GM10248 (cell line): Measurements from ENCODE around the gene FSTL5.

Experiments
- CTCF ChIA-PET: fragments of 300-600 bp; sonication (Branson Sonifier 250); formaldehyde crosslinking; extraction: SDS; loops from one replicate; lab custom pipeline; 2021; ENCODE audit warnings: antibody characterized with exemption; lab: Yijun Ruan, JAX
- POLR2A ChIA-PET: fragments of 350-650 bp; sonication (Branson Sonifier 250); formaldehyde crosslinking; extraction: SDS; loops from one replicate; lab custom pipeline; 2020; ENCODE audit warnings: antibody characterized with exemption; lab: Yijun Ruan, JAX
- DNase-seq: peaks from one replicate; pipeline ENCODE4 v3.0.0; 2012; ENCODE audit errors: extremely low spot score
- CTCF ChIP-seq: IDR thresholded peaks from 2 replicates; pipeline ENCODE4 v1.5.1; 2012; ENCODE audit warnings: mild to moderate bottlenecking, low read depth; ENCODE audit errors: extremely low read depth, missing control alignments, control extremely low read depth

The FSTL5 gene

GRCh38 chr4:161816958-161817357, 346.8 kb downstream of the FSTL5 start:
- POLR2A ChIA-PET = no interaction called here
- CTCF ChIA-PET = interaction anchor here (1.5 kb wide), 1 partner anchor 43 kb away, joined by 5 read pairs; no protein-coding TSS in a partner anchor
- no peak for TF ChIP-seq CTCF
- no peak for DNase-seq

GRCh38 chr4:161815841-161816240, 348.0 kb downstream of the FSTL5 start:
- POLR2A ChIA-PET = no interaction called here
- TF ChIP-seq CTCF = no peak
- no peak for DNase-seq

GRCh38 chr4:161813889-161814288, 349.9 kb downstream of the FSTL5 start:
- no peak for DNase-seq
- POLR2A ChIA-PET = no interaction called here
- TF ChIP-seq CTCF = no peak
- CTCF ChIA-PET = interaction anchor here (1.0 kb wide), 1 partner anchor 10 kb away, joined by 3 read pairs; no protein-coding TSS in a partner anchor

More at GRCh38 chr4:161815841-161816240, 348.0 kb downstream of the FSTL5 start:
- CTCF ChIA-PET = interaction anchor here (1.5 kb wide), 1 partner anchor 44 kb away, joined by 5 read pairs; no protein-coding TSS in a partner anchor

GRCh38 chr4:161813389-161813788, 350.4 kb downstream of the FSTL5 start:
- POLR2A ChIA-PET = no interaction called here
- no peak for DNase-seq
- no peak for TF ChIP-seq CTCF
- CTCF ChIA-PET = no interaction called here

DNA sequence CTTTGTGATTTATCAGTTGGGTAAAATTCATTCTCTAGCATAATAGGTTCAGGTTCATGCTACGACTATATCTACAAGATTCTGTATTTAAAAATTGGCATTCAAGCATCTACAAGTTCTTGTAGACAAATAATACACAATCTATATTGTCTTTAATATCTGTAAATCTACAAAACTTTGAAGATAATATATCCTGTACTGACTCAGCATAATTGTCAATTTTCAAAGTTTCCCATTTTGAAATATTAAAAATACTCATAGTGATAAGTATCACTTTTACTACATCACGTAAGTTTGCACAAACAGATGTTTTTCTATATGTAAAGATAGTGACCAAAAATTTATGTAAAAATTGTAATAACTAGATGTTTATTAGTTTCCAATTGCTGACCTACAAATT, 360.6 kb downstream of the FSTL5 start:
- no peak for DNase-seq
- ChIA-PET POLR2A (no interaction called here), CTCF (interaction anchor here (0.9 to 1.4 kb wide), 3 partner anchors 9 to 42 kb away, joined by 3 read pairs; no protein-coding TSS in a partner anchor)
- no peak for TF ChIP-seq CTCF

DNA sequence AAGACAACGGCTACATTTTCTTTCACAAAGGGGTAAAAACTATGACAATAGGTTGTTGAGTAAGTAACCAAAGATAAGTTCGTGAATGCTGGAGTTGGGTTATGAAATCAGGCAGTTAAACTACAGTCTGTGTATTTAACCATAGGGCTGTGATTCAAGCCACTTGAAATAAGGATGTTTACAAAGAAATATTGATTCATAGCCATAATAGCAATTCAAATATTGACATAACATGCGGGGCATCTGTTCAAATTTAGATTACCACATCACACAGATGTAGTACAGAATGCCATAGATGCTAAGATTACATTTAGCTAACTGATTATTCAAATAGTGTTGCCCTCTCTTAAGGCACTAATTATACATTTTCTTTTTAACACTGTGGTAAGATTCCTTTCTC, 364.1 kb downstream of the FSTL5 start:
- POLR2A ChIA-PET = no interaction called here
- CTCF ChIA-PET = no interaction called here
- TF ChIP-seq CTCF = no peak
- DNase-seq = no peak
